ENCODE results near the gene CFAP97D1.

CFAP97D1 gene

GRCh38 chr17:43755389-43755875 lies 24.8 kb upstream of the CFAP97D1 start:
- TF ChIP-seq CTCF (conservative IDR thresholded peaks at IDR 0.05; ENCODE audit: low read depth) = no peak
- no peak overlapping the region for H3K27ac ChIP-seq
- no peak for DNase-seq (ENCODE audit: low spot score)
- POLR2A ChIA-PET (ENCODE audit: low non-redundant PET) = no interaction called here
- CTCF ChIA-PET = no interaction called here

GRCh38 chr17:43756201-43756600 lies 24.0 kb upstream of the CFAP97D1 start:
- DNase-seq (ENCODE audit: low spot score) = no peak
- CTCF ChIA-PET = no interaction called here
- H3K27ac ChIP-seq = no peak overlapping the region
- no peak for TF ChIP-seq CTCF (conservative IDR thresholded peaks at IDR 0.05; ENCODE audit: low read depth)
- POLR2A ChIA-PET (ENCODE audit: low non-redundant PET) = interaction anchor here (0.6 kb wide), 1 partner anchor 126 kb away, joined by 4 read pairs; no protein-coding TSS in a partner anchor

- TF ChIP-seq CTCF (conservative IDR thresholded peaks at IDR 0.05; ENCODE audit: low read depth) = no peak
- no peak for DNase-seq (ENCODE audit: low spot score)
- ChIA-PET CTCF (interaction anchor here (0.5 to 7.6 kb wide), 2 partner anchors 20 to 61 kb away, joined by 3 to 181 read pairs; no protein-coding TSS in a partner anchor), POLR2A (ENCODE audit: low non-redundant PET) (no interaction called here)
- H3K27ac ChIP-seq = no peak overlapping the region
Observed at GRCh38 chr17:43757171-43757660, 23.0 kb upstream of the CFAP97D1 start.

GRCh38 chr17:43758086-43758485 lies 22.1 kb upstream of the CFAP97D1 start:
- ChIA-PET CTCF (interaction anchor here (7.6 kb wide), 1 partner anchor 62 kb away, joined by 181 read pairs; no protein-coding TSS in a partner anchor), POLR2A (ENCODE audit: low non-redundant PET) (no interaction called here)
- H3K27ac ChIP-seq = no peak overlapping the region
- no peak for TF ChIP-seq CTCF (conservative IDR thresholded peaks at IDR 0.05; ENCODE audit: low read depth)
- DNase-seq (ENCODE audit: low spot score) = no peak

- ChIA-PET POLR2A (ENCODE audit: low non-redundant PET) (no interaction called here), CTCF (interaction anchor here (1.7 to 7.6 kb wide), 2 partner anchors 11 to 63 kb away, joined by 6 to 181 read pairs; no protein-coding TSS in a partner anchor)
- H3K27ac ChIP-seq = peak within 1 kb of the TSS; percentile 43
- no peak for TF ChIP-seq CTCF (conservative IDR thresholded peaks at IDR 0.05; ENCODE audit: low read depth)
- no peak for DNase-seq (ENCODE audit: low spot score)
Observed at GRCh38 chr17:43758497-43759174, 21.6 kb upstream of the CFAP97D1 start, which contains the start of gene SOST. Gene SOST (minus strand): TSS chr17:43758791. CDS start chr17:43758741, 50 bp downstream.

GRCh38 chr17:43759836-43760235 lies 20.4 kb upstream of the CFAP97D1 start:
- peak; percentile 69 for DNase-seq (ENCODE audit: low spot score)
- TF ChIP-seq CTCF (conservative IDR thresholded peaks at IDR 0.05; ENCODE audit: low read depth) = no peak
- CTCF ChIA-PET = interaction anchor here (0.5 to 7.6 kb wide), 18 partner anchors 9 to 1117 kb away, joined by 3 to 181 read pairs (median 4); partner anchors contain the start of genes CD300LG and CFAP97D1
- peak overlapping the region; percentile 43 for H3K27ac ChIP-seq
- POLR2A ChIA-PET (ENCODE audit: low non-redundant PET) = interaction anchor here (0.6 kb wide), 1 partner anchor 42 kb away, joined by 6 read pairs; no protein-coding TSS in a partner anchor
